NCI-H748 (cell line): ENCODE data around the gene FADD.

ENCODE experiments used
- DNase-seq: peaks from one replicate; lab custom pipeline; 2025; ENCODE audit not compliant: unreplicated experiment; lab: John Stamatoyannopoulos, UW

Gene FADD

DNA sequence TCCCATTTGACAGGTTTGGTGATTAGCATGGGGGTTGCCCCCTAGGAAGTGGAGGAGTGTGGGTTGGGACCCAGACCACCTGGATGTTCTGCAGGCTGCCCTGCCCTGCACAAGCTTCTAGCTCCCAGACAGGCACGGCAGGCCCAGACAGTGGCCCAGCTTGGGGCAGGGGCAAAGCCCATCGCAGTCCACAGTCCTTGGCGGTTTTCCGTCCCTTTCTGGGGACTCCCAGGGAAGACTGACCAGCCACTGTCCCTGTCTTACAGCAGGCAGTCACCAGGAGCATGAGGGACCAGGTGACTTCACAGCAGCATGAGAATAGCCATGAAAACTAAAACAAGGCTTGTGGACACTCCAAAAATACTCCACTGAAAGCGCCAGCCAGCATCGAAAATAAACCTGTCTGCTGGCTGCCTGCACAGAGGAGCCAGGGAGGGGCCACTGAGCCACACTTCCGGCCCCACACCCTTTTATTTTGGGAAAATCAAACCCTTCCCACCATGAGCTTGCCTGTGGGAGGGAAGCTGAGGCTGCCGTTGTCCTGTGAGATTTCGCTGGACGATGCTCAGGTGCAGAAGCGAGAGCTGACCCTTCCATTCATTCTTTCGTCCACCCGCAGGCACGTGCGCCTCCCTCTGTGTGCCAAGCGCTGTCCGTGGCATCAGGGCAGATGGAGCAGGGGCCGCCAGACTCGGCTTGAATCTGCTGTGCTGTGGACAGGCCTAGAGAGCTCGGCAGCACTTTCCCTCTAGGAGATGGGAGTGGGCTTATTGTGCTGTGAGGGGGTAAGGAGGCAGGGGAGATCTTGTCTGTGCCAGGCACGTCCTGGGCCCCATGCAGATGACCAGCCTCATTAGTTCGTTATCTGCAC lies 28.0 kb downstream of the FADD start:
- DNase-seq = no peak

DNA sequence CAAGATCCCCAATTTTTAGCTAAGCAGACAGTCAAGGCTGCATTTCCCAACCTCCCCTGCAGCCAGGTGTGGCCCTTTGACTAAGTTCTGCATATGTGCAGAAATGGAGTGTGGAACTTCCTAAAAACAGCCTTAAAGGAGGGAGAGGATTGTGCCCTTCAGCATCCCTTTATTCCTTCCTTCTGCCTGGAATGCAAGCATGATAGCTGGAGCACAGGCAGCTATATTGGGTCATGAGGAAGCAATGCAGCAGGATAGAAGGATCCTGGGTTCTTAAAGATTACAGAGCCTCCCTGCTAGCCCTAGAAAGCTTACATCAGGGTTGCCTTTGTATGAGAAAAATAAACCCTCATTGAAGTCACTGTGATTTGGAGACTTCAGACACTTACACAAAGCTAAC lies 29.9 kb downstream of the FADD start:
- DNase-seq = no peak

DNA sequence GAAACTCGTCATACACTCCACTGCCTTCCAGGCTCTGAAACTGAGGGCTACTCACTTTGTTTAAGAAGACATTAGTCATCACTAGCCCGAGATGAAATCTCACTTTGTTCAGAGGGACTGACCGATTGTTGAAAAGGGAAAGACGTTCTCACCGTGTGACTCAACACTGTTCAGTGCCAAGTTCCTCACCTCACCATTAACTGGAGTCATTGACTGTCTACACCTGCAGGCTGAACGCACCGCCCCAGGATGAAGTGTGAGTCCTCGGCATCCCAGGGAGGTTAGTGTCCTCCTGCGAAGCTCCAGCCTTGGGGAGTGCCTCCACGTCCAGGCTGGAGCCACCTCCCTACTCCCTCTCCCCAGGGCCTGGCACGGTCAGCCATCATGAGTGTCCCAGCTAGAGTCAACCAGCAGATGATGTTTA lies 30.4 kb downstream of the FADD start:
- no peak for DNase-seq

DNA sequence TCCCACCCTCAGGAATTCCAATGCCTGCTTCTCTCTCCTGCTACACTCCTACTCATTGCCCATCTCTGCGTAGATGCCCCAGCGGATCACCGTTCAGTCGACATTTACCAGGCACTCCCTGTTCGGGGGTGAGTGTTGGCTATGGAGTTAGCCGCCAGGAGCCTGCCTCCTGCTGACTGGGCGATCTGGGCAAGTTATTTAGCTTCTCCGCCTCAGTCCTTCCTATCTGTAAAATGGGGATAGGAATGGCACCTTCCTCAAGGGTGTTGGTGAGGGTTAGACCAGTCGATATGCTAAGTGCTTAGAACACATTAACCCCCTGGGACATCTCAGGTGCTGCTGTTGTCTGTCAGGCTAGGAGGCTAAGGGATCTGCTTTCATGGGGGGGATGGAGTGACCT lies 30.9 kb downstream of the FADD start:
- no peak for DNase-seq

DNA sequence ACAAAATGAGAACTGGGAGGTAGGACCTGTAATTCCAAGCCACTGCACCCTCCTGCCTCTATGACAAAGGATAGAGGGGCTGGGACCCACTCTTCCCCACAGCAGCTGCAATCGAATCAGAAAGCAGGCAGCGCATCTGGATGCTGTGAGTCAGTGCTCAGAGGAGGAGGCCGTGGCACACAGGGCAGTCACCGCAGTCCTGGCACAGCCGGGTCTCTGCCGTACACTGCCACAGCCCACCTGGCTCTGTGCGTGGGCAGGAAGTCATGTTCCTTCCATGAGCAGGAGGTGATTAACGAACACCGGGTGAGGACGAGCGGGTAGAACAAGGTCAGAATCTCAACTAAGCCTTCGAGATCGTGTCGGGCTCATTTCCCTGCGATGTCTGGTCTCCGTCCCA lies 37.2 kb downstream of the FADD start:
- no peak for DNase-seq

DNA sequence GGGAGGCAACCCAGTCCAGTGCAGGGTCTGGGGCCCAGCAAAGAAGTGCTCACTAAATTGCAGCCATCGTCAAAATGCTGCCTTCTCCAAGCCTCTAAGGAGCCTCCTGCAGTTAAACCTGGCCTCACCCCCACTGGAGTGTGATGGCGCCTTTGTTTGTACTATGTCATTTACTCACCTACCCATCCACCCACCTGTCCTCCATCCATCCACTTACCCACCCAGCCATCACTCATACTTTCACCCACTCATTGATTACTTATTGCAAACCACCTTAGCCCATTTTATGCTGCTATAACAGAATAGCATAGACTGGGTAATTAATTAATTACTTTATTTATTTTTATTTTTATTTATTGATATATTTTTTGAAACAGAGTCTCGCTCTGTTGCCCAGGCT lies 38.6 kb downstream of the FADD start:
- DNase-seq = no peak

DNA sequence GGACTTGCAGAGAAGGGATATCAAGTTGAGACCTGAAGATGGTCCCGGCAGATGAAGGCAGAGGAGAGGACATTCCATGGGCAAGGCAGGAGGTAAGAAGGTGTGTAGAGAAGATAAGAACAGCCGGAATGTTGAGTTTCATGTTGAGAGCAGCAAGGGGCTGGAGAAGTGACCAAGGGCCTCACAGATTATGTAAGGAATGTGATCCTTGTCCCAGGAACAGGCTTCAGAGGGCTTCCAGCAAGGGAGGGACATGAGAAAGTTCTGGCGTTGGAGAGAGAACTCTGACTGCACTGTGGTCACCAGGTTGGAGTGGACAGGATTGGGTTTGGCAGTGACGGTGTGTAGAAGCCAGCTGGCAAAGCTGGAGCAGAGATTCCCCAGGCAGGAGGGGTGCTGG lies 39.8 kb downstream of the FADD start:
- DNase-seq = no peak

DNA sequence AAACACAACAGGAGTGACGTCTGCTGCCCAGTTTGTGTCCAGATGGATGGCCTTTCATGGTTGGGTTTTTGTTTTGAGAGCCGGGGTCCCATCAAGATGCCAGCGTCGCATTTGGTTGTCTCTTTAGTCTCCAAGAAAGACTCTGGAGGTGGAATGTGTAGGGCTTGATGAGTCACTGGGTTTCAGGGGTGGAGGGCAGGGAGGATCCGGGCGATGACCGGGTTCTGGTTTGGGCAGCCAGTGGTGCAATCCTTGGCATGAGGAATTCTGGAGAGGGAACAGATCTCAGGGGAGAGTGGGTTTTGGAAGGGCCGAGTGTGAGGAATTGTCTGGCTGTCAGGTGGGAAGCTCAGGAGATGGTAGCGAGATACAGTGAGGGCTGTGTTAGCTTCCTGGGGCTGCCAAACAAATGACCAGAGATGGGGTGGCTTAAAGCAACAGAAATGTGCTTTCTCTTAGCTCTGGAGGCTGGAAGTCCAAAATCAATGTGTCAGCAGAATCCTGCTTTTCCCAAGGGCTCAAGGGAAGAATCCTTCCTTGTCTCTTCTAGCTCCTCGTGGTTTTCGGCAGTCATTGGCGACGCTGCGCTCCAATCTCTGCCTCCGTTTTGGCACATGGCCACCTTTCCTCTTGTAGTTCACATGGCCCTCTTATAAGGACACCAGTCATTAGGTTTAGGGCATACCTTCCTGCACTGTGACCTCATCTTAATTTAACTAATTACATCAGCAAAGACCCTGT lies 41.0 kb downstream of the FADD start:
- no peak for DNase-seq

DNA sequence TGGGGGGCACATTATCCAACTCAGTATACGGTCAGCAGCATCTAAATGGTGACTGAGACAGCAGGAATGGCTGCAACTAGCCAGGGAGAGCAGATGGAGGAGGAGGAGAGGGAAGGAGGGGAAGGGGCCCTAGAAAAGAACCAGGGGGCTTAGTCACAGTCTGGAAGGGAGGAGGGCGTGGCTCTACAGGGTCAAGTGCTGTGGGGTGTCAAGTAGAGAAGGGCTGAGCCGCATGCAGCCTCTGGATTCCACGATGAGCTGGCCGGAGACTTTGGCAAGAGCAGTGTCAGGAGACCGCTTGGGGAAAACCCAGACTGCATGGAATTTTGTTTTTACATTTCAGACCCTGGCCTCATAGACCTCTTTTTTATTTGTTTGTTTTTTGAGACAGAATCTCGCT lies 41.6 kb downstream of the FADD start:
- no peak for DNase-seq

DNA sequence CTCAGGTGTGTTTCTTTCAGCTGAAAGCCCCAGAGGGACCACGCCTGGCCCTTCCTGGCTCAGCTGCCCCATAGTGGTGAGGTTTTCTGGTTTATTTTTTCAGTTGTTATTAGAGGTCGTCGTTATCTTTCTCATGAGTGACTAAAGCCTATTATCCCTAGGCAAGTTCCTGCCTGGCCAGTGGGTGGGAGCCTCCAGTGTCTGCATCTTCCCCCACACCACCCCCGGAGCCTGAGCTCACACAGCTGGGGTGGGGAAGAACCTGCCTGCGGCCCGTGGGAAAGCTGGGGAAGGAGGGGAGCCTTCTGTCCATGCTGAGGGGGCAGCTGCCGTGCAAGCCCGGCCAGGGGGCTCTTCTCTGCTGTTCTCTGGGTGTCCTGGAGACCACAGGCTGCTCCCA lies 43.1 kb downstream of the FADD start:
- no peak for DNase-seq

DNA sequence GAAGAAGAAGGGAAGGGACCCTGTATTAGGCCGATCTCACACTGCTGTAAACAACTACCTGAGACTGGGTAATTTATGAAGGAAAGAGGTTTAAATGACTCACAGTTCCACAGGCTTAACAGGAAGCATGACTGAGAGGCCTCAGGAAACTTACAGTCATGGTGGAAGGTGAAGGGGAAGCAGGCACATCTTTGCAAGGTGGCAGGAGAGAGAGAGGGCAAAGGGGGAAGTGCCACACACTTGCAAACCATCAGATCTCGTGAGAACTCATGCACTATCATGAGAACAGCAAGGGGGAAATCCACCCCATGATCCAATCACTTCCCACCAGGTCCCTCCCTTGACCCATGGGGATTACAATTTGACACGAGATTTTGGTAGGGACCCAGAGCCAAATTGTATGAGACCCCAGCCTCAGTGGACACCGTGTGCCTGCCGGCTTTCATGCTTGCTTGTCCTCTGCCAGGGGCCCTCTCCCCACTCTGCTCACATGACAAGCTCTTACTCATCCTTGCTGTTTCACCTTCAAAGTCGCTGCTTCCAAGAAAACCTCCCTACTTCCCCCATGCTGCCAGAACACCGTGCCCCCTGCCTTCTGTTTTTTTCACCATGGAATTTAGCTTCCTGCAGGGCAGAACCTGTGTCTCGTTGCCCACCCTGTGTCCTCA lies 44.1 kb downstream of the FADD start:
- DNase-seq = no peak

DNA sequence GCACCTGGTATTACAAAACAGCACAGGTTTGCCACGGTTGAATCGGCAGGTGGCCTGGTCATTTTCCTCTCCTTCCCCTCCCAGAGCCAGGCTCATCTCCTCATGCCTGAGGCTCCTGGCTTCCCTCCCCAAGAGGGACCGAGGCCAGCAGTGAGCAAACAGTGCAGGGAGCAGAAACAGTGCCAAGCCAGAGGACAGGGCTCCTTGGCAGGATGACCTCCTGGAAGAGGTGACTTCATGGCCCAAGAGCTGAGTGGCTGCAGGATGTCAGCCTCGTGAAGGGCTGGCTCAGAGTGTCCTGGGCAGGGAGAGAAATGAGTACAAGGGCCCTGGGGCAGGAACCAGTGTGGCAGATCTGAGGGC lies 44.6 kb downstream of the FADD start:
- no peak for DNase-seq

DNA sequence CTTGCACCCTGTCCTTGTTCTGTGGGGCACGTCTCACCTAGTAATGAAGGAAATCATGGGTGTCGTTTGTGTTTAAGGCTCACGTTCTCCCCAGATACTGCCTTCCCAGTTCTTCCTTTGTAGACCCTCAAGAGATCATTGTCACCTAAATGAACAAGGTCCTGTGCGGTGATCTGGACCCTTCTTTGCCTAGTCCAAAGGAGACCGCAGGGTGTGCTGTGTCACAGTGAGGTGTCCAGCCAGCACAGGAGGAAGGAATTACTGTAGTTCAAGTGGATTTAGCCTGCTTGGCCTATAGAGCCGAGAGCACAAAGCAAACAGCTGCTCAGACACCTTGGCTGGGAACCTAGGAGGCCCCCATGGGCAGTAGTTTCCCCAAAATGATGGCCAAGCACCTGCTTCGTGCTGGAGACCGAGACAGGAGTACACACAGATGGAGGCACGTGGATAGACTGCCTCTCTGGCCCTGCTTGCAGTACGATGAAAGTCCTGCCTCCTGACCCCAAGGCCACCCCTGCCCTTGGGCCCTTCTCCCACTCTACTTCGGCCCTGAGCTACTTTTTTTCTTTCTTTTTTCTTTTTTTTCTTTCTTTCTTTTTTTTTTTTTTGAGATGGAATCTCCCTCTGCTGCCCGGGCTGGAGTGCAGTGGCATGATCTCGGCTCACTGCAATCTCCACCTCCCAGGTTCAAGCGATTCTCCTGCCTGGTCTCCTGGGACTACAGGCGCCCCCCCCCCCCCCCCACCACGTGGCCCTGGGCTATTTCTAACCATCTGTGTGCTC lies 48.0 kb downstream of the FADD start:
- no peak for DNase-seq

DNA sequence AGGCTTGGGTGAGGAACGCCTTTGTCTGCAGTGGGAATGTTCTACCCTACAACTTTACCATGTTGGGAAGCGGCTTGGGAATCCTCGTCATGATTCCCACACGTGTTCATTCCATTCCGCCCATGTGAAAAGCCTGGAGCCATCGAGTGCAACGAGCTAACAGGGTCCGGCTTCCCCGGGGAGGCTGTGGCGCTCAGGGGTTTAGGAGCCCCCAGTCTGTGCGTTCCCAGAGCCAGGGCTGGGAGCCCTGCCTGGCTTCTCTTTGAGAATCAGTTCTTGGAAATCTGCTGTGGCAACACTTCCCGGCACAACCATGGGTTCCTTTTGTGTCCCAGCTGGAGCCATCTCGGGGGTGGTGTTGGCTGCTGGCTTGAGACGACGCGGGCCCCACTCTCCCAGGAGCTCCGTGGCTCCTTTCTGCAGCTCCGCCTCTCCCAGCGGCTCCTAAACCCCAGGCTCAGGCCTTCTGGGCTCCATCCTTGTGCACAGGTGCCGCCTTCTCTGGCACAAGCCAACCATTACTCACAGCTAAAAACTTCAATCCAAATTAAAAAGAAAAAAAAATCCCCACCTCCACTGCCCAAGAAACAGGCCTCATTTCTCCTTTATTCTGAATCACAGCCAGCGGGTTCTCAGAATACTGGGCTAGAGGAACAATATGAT lies 48.7 kb downstream of the FADD start:
- DNase-seq = no peak

DNA sequence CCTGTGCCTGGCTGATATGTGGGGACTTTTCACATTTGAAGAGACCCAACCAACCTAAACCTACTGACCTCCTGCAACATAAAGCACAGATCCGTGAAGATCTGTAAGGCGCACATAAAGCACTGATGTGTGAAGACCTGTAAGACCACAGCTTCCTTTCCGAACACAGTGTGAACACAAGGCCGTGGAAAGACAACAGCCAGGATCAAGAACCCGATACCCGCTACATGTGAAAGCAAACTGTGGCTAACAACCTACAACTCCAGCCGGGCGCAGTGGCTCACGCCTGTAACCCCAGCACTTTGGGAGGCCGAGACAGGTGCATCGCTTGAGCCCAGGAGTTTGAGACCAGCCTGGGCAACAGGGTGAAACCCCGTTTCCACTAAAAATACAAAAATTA lies 49.7 kb downstream of the FADD start:
- no peak for DNase-seq

DNA sequence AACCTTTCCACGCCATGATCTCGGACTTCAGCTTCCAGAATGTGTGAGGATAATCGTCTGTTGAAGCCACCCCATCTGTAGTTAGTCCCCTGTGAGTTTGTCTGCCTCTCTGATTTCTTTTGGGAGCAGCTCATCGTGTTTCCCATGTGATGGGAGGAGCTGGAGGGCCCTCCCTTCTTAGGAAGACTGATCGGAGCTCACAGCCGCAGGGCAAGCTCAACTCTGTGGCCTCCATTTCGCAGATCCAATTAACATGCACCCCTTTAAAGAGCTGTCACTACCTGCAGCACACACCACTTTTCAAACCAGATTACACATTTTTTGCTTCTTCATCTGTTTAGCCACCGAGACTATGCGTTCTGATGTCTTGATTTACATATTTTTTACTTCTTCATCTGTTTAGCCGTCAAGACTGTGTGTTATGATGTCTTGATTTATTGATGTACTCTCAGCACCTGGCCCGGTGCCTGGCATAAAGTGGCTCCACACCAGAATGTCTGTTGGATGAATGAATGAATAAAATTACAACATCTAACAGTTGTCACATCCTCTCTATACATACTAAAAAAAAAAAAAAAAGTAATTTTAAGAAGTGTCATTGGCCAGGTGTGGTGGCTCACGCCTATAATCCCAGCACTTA lies 52.5 kb downstream of the FADD start:
- no peak for DNase-seq
